ENCODE data around the gene PACSIN1. TPM values are rescaled to one million over a fixed set of nuclear protein-coding genes. Genes with fewer than 3 reads are reported as not detected.

Gene PACSIN1
- total RNA-seq, 1 donor from 2014 or later, result 11.3 TPM

GRCh38 chr6:34565722-34566137 lies 99.9 kb downstream of the PACSIN1 start:
- DNase-seq, result no peak
- intact Hi-C loops (cut with DNase I), result no loop called here
- ATAC-seq (ENCODE audit: poor library complexity), result no peak

GRCh38 chr6:34566830-34567546 lies 101.1 kb downstream of the PACSIN1 start:
- DNase-seq (no peak), ATAC-seq (ENCODE audit: poor library complexity) (no peak)
- intact Hi-C loops (cut with DNase I), result no loop called here

GRCh38 chr6:34568341-34569201 lies 102.7 kb downstream of the PACSIN1 start:
- no peak for DNase-seq
- no peak for ATAC-seq (ENCODE audit: poor library complexity)
- intact Hi-C loops (cut with DNase I), result no loop called here

GRCh38 chr6:34569361-34569973 lies 103.6 kb downstream of the PACSIN1 start:
- no peak for DNase-seq
- intact Hi-C loops (cut with DNase I), result no loop called here
- ATAC-seq (ENCODE audit: poor library complexity), result no peak

- no peak for DNase-seq
- intact Hi-C loops (cut with DNase I), result no loop called here
- no peak for ATAC-seq (ENCODE audit: poor library complexity)
Measured at GRCh38 chr6:34570066-34570833, 104.4 kb downstream of the PACSIN1 start.

- ATAC-seq (ENCODE audit: poor library complexity) (no peak), DNase-seq (peak; percentile 59)
- intact Hi-C loops (cut with DNase I), result no loop called here
Measured at GRCh38 chr6:34571388-34571787, 105.5 kb downstream of the PACSIN1 start.

- DNase-seq, result no peak
- ATAC-seq (ENCODE audit: poor library complexity), result no peak
- intact Hi-C loops (cut with DNase I), result no loop called here
Measured at GRCh38 chr6:34572021-34572420, 106.1 kb downstream of the PACSIN1 start.

- intact Hi-C loops (cut with DNase I), result no loop called here
- ATAC-seq (ENCODE audit: poor library complexity) (no peak), DNase-seq (no peak)
Measured at GRCh38 chr6:34572585-34572984, 106.7 kb downstream of the PACSIN1 start.

- ATAC-seq (ENCODE audit: poor library complexity), result no peak
- intact Hi-C loops (cut with DNase I), result no loop called here
- DNase-seq, result no peak
Measured at GRCh38 chr6:34573567-34574183, 107.8 kb downstream of the PACSIN1 start.

GRCh38 chr6:34574647-34575293 lies 108.9 kb downstream of the PACSIN1 start:
- intact Hi-C loops (cut with DNase I), result no loop called here
- DNase-seq, result no peak
- no peak for ATAC-seq (ENCODE audit: poor library complexity)

GRCh38 chr6:34575326-34575725 lies 109.5 kb downstream of the PACSIN1 start:
- DNase-seq (no peak), ATAC-seq (ENCODE audit: poor library complexity) (peak; percentile 5)
- intact Hi-C loops (cut with DNase I), result no loop called here

- ATAC-seq (ENCODE audit: poor library complexity) (no peak), DNase-seq (no peak)
- intact Hi-C loops (cut with DNase I), result no loop called here
Measured at GRCh38 chr6:34576286-34576955, 110.5 kb downstream of the PACSIN1 start.

GRCh38 chr6:34578445-34579262 lies 112.8 kb downstream of the PACSIN1 start:
- intact Hi-C loops (cut with DNase I), result no loop called here
- ATAC-seq (ENCODE audit: poor library complexity) (no peak), DNase-seq (no peak)

- ATAC-seq (ENCODE audit: poor library complexity) (peak; percentile 16), DNase-seq (no peak)
- intact Hi-C loops (cut with DNase I), result no loop called here
Measured at GRCh38 chr6:34580707-34581560, 115.1 kb downstream of the PACSIN1 start.

GRCh38 chr6:34581561-34581920 lies 115.7 kb downstream of the PACSIN1 start:
- ATAC-seq (ENCODE audit: poor library complexity) (no peak), DNase-seq (no peak)
- intact Hi-C loops (cut with DNase I), result no loop called here

GRCh38 chr6:34583461-34583860 lies 117.6 kb downstream of the PACSIN1 start:
- intact Hi-C loops (cut with DNase I), result no loop called here
- ATAC-seq (ENCODE audit: poor library complexity) (no peak), DNase-seq (no peak)
